Panc1 (cell line): ENCODE measurements around the gene TNS2. TPM values are rescaled to one million over a fixed set of nuclear protein-coding genes. Genes with fewer than 3 reads are reported as not detected.

Experiments used
- ATAC-seq: fragments of 200-7000 bp; cut with Tn5 transposase; 2 replicates; pipeline ENCODE4 v1.9.1; 2020; ENCODE audit warnings: mild to moderate bottlenecking, moderate library complexity
- BruUV-seq: library from RNA; stranded (reverse); fragments of 400-500 nt; replicated peaks from 2 replicates; lab custom pipeline; 2021; lab: Mats Ljungman, UMichigan
- CTCF ChIA-PET: fragments of 300-600 bp; sonication (Branson Sonifier 250); formaldehyde crosslinking; loops from one replicate; lab custom pipeline; 2022; ENCODE audit warnings: antibody characterized with exemption; lab: Charles Lee
- POLR2A ChIA-PET: fragments of 300-600 bp; sonication (Branson Sonifier 250); formaldehyde crosslinking; loops from one replicate; lab custom pipeline; 2022; ENCODE audit warnings: antibody characterized with exemption; lab: Charles Lee
- DNase-seq: peaks from one replicate; pipeline ENCODE4 v3.0.0-alpha.2; 2010; ENCODE audit warnings: low read depth, low spot score
- H3K27ac ChIP-seq: 2 replicates; pipeline ENCODE4 v1.5.1; 2011; ENCODE audit warnings: mild to moderate bottlenecking, low read length, inconsistent platforms
- H3K27me3 ChIP-seq: fragments of 200-500 bp; sonication (Bioruptor generic); 2 replicates; pipeline ENCODE4 v1.6.0; 2014; ENCODE audit warnings: low read length, inconsistent platforms; ENCODE audit not compliant: control insufficient read depth, insufficient read depth
- H3K36me3 ChIP-seq: fragments of 200-500 bp; sonication (Bioruptor generic); 2 replicates; pipeline ENCODE4 v1.5.1; 2014; ENCODE audit warnings: inconsistent platforms, mild to moderate bottlenecking, low read length, moderate library complexity; ENCODE audit not compliant: control insufficient read depth, insufficient read depth
- H3K4me1 ChIP-seq: 2 replicates; pipeline ENCODE4 v1.5.1; 2011; ENCODE audit warnings: inconsistent platforms, mild to moderate bottlenecking, low read length, moderate library complexity; ENCODE audit not compliant: control insufficient read depth, insufficient read depth
- H3K4me3 ChIP-seq, 2 experiments: 2 replicates each; pipeline ENCODE4 v1.5.1; 2011 to 2012; ENCODE audit warnings: low read depth in 2 of 2, low read length in 2 of 2, mild to moderate bottlenecking in 2 of 2, inconsistent platforms in 1 of 2, moderate library complexity in 1 of 2
- H3K9me3 ChIP-seq: fragments of 200-500 bp; sonication (Bioruptor generic); 2 replicates; pipeline ENCODE4 v1.5.1; 2014; ENCODE audit warnings: low read depth, mild to moderate bottlenecking, inconsistent platforms, low read length, moderate library complexity; ENCODE audit not compliant: control insufficient read depth, insufficient read depth
- POLR2AphosphoS5 ChIP-seq: IDR thresholded peaks from 2 replicates; pipeline ENCODE4 v1.6.1; 2012; ENCODE audit warnings: mild to moderate bottlenecking, low read depth, low read length, moderate library complexity
- SIN3A ChIP-seq: IDR thresholded peaks from 2 replicates; pipeline ENCODE4 v1.6.1; 2012; ENCODE audit warnings: low read depth, mild to moderate bottlenecking, low read length, moderate library complexity, borderline replicate concordance; ENCODE audit not compliant: insufficient read depth
- TCF7L2 ChIP-seq: IDR thresholded peaks from 2 replicates; pipeline ENCODE4 v1.6.1; 2011; ENCODE audit warnings: mild to moderate bottlenecking, low read depth, low read length, inconsistent platforms
- in situ Hi-C: cut with HindIII; loops from 2 replicates; pipeline ENCODE4 v1.10.0; 2016; ENCODE audit warnings: low sequenced_read_pairs, low pct_unique_long_range_greater_than_20kb
- intact Hi-C: fragments of 100-400 bp; cut with micrococcal nuclease; formaldehyde crosslinking; loops from one replicate; pipeline ENCODE4 v1.10.0; 2022; ENCODE audit not compliant: unreplicated experiment
- total RNA-seq: library from RNA; stranded (reverse); gene quantifications from one replicate; pipeline ENCODE4 v1.2.1, GENCODE V29; 2021; ENCODE audit not compliant: unreplicated experiment
- TF ChIP-seq, protein P1 (sequence below): fragments of 450-650 bp; IDR thresholded peaks from 2 replicates; pipeline ENCODE4 v1.5.1; 2017; ENCODE audit warnings: mild to moderate bottlenecking
- TF ChIP-seq, protein P2 (sequence below), 2 experiments: IDR thresholded peaks; 2 replicates each; pipeline ENCODE4 v1.6.1; 2011 to 2012; ENCODE audit warnings: low read depth in 2 of 2, control low read depth in 1 of 2, low read length in 1 of 2, mild to moderate bottlenecking in 1 of 2, moderate library complexity in 1 of 2; ENCODE audit not compliant: insufficient read depth in 1 of 2

Gene TNS2
- total RNA-seq, 1 experiment from 2014 or later: 48.1 TPM

DNA sequence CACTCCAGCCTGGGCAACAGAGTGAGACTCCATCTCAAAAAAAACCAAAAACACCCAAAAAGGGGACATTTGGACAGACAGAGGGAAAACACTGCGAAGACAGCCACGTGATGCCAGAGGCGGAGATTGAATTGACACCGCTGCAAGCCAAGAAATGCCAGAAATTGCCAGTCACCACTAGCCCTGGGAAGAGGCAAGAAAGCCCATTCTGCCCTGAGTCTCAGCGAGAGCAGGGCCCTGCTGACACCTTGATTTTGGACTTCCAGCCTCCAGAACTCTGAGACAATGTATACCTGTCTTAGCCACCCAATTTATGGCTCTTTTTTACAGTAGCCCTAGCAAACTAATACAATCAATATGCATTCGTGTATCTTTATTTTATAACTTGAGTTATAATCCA is 40.2 kb downstream of the TNS2 start:
- H3K27me3 ChIP-seq: no peaks in the 10 kb centered on the region
- H3K9me3 ChIP-seq: no peaks in the 10 kb centered on the region
- H3K36me3 ChIP-seq: no peaks in the 10 kb centered on the region
- DNase-seq (no peak), ATAC-seq (no peak)
- intact Hi-C loops: no loop called here
- H3K4me3 ChIP-seq: no peak overlapping the region
- POLR2A ChIA-PET: no interaction called here
- no TSS peak for BruUV-seq
- TF ChIP-seq, protein P1, sequence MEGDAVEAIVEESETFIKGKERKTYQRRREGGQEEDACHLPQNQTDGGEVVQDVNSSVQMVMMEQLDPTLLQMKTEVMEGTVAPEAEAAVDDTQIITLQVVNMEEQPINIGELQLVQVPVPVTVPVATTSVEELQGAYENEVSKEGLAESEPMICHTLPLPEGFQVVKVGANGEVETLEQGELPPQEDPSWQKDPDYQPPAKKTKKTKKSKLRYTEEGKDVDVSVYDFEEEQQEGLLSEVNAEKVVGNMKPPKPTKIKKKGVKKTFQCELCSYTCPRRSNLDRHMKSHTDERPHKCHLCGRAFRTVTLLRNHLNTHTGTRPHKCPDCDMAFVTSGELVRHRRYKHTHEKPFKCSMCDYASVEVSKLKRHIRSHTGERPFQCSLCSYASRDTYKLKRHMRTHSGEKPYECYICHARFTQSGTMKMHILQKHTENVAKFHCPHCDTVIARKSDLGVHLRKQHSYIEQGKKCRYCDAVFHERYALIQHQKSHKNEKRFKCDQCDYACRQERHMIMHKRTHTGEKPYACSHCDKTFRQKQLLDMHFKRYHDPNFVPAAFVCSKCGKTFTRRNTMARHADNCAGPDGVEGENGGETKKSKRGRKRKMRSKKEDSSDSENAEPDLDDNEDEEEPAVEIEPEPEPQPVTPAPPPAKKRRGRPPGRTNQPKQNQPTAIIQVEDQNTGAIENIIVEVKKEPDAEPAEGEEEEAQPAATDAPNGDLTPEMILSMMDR: no peak
- no peak for TF ChIP-seq POLR2AphosphoS5
- no peak for TF ChIP-seq SIN3A
- TF ChIP-seq, protein P2, sequence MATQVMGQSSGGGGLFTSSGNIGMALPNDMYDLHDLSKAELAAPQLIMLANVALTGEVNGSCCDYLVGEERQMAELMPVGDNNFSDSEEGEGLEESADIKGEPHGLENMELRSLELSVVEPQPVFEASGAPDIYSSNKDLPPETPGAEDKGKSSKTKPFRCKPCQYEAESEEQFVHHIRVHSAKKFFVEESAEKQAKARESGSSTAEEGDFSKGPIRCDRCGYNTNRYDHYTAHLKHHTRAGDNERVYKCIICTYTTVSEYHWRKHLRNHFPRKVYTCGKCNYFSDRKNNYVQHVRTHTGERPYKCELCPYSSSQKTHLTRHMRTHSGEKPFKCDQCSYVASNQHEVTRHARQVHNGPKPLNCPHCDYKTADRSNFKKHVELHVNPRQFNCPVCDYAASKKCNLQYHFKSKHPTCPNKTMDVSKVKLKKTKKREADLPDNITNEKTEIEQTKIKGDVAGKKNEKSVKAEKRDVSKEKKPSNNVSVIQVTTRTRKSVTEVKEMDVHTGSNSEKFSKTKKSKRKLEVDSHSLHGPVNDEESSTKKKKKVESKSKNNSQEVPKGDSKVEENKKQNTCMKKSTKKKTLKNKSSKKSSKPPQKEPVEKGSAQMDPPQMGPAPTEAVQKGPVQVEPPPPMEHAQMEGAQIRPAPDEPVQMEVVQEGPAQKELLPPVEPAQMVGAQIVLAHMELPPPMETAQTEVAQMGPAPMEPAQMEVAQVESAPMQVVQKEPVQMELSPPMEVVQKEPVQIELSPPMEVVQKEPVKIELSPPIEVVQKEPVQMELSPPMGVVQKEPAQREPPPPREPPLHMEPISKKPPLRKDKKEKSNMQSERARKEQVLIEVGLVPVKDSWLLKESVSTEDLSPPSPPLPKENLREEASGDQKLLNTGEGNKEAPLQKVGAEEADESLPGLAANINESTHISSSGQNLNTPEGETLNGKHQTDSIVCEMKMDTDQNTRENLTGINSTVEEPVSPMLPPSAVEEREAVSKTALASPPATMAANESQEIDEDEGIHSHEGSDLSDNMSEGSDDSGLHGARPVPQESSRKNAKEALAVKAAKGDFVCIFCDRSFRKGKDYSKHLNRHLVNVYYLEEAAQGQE (IDR thresholded peaks at IDR 0.05; ENCODE audit: insufficient read depth in 1 of 2, low read depth in 2 of 2, low read length in 1 of 2): no peak
- no peak for TF ChIP-seq TCF7L2
- in situ Hi-C loops: no loop called here
- no peaks in the 10 kb centered on the region for H3K4me1 ChIP-seq
- CTCF ChIA-PET: no interaction called here
- no peak overlapping the region for H3K27ac ChIP-seq

DNA sequence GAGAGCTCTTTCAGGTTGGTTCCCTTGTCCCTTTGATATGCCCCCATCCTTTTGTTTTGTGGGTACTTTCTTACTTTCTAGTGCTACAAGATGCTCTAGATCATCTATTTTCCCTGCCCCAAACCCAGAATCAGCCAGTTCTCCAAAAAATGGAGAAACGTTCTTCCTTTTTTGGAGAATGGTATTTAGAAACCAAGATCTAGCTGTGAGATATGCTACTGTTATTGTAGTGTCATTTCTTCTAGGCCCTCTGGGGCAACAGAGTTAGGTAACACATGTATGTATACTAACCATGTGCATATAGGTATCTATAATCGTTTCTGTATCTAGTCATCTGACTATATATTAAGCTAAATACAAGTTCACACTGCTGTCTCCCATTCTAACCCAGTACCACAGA is 40.7 kb downstream of the TNS2 start:
- no peak overlapping the region for H3K4me3 ChIP-seq
- no peak for DNase-seq
- H3K36me3 ChIP-seq: no peaks in the 10 kb centered on the region
- no peak overlapping the region for H3K27ac ChIP-seq
- no peaks in the 10 kb centered on the region for H3K4me1 ChIP-seq
- H3K27me3 ChIP-seq: no peaks in the 10 kb centered on the region
- no peak for ATAC-seq
- intact Hi-C loops: no loop called here
- CTCF ChIA-PET: no interaction called here
- in situ Hi-C loops: no loop called here
- POLR2A ChIA-PET: no interaction called here
- H3K9me3 ChIP-seq: no peaks in the 10 kb centered on the region
- no peak for TF ChIP-seq SIN3A
- TF ChIP-seq POLR2AphosphoS5: no peak
- TF ChIP-seq TCF7L2: no peak
- TF ChIP-seq, protein P1: no peak
- TF ChIP-seq, protein P2 (IDR thresholded peaks at IDR 0.05; ENCODE audit: insufficient read depth in 1 of 2, low read depth in 2 of 2, low read length in 1 of 2): no peak
- no TSS peak for BruUV-seq
